C4-2B (cell line): ENCODE data around the gene IL10RA.

Source experiments
- CTCF ChIP-seq: fragments of 450-650 bp; conservative IDR thresholded peaks from 2 replicates; pipeline ENCODE4 v1.5.1; 2017; ENCODE audit warnings: mild to moderate bottlenecking
- ZFX ChIP-seq: fragments of 450-650 bp; IDR thresholded peaks from 2 replicates; pipeline ENCODE4 v1.6.1; 2017

GRCh38 chr11:117986981-117987574, 884 bp downstream of the IL10RA start:
- TF ChIP-seq CTCF (no peak), ZFX (no peak)
